ENCODE results near the gene LDLRAP1. TPM values are rescaled to one million over a fixed set of nuclear protein-coding genes. Genes with fewer than 3 reads are reported as not detected.

The LDLRAP1 gene
- total RNA-seq, 2 experiments from 2014 or later: 14.3 to 17.4 TPM

- H3K27ac Mint-ChIP-seq: no peak overlapping the region
- no peak overlapping the region for H3K4me3 Mint-ChIP-seq
- H3K4me1 Mint-ChIP-seq: peaks cover 54% of the 10 kb centered on the region
- no peaks in the 10 kb centered on the region for H3K27me3 Mint-ChIP-seq
- DNase-seq: no peak
- H3K9me3 Mint-ChIP-seq: no peaks in the 10 kb centered on the region
- peaks cover 5% of the 10 kb centered on the region for H3K36me3 Mint-ChIP-seq
Observed at GRCh38 chr1:25570798-25571521, 27.6 kb downstream of the LDLRAP1 start.

DNA sequence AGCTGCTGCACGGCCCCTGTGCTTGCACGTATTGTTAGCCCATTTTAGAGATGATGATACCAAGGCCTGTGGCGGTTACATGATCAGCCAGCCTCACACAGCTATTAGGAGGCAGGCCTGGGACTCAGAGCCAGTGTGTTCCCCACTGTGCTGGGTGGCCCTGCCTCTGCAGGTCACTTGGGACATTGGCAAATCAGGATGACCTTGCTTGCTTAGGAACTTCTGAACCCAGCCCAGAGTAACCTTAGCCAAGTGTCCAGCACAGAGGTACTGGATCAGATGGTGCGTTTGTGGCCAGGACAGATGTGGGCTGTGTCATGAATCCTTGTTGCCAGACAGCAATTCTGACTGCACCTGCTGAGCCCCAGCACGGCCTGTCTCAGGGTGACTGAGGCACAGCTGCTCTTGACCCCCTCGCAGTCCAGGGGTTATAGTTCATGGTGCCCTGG is 28.1 kb downstream of the LDLRAP1 start:
- no peak for DNase-seq
- Mint-ChIP-seq H3K27ac (no peak overlapping the region), H3K27me3 (no peaks in the 10 kb centered on the region), H3K9me3 (no peaks in the 10 kb centered on the region), H3K36me3 (peaks cover 5% of the 10 kb centered on the region), H3K4me1 (peaks cover 48% of the 10 kb centered on the region), H3K4me3 (no peak overlapping the region)

GRCh38 chr1:25572107-25572506 is 28.7 kb downstream of the LDLRAP1 start:
- no peaks in the 10 kb centered on the region for H3K9me3 Mint-ChIP-seq
- peaks cover 43% of the 10 kb centered on the region for H3K4me1 Mint-ChIP-seq
- no peak overlapping the region for H3K4me3 Mint-ChIP-seq
- H3K27me3 Mint-ChIP-seq: no peaks in the 10 kb centered on the region
- no peak for DNase-seq
- H3K27ac Mint-ChIP-seq: peak overlapping the region; percentile 25
- H3K36me3 Mint-ChIP-seq: peaks cover 5% of the 10 kb centered on the region

GRCh38 chr1:25572708-25573590 is 29.5 kb downstream of the LDLRAP1 start:
- H3K9me3 Mint-ChIP-seq: no peaks in the 10 kb centered on the region
- H3K4me3 Mint-ChIP-seq: peak overlapping the region; percentile 29

GRCh38 chr1:25573591-25573930 is 30.2 kb downstream of the LDLRAP1 start:
- Mint-ChIP-seq H3K27ac (no peak overlapping the region), H3K4me3 (no peak overlapping the region), H3K9me3 (no peaks in the 10 kb centered on the region), H3K27me3 (no peaks in the 10 kb centered on the region), H3K36me3 (no peaks in the 10 kb centered on the region), H3K4me1 (peaks cover 29% of the 10 kb centered on the region)
- DNase-seq: no peak

More at GRCh38 chr1:25572708-25573590, 29.5 kb downstream of the LDLRAP1 start:
- Mint-ChIP-seq H3K27me3 (no peaks in the 10 kb centered on the region), H3K4me1 (peaks cover 36% of the 10 kb centered on the region), H3K27ac (no peak overlapping the region), H3K36me3 (peaks cover 2% of the 10 kb centered on the region)
- DNase-seq: peak; percentile 61

GRCh38 chr1:25573961-25574360 is 30.6 kb downstream of the LDLRAP1 start:
- H3K27ac Mint-ChIP-seq: no peak overlapping the region
- H3K4me3 Mint-ChIP-seq: no peak overlapping the region
- H3K4me1 Mint-ChIP-seq: peaks cover 25% of the 10 kb centered on the region

GRCh38 chr1:25575191-25575590 is 31.8 kb downstream of the LDLRAP1 start:
- no peaks in the 10 kb centered on the region for H3K9me3 Mint-ChIP-seq
- no peak for DNase-seq
- no peaks in the 10 kb centered on the region for H3K36me3 Mint-ChIP-seq
- no peak overlapping the region for H3K4me3 Mint-ChIP-seq
- H3K27ac Mint-ChIP-seq: no peak overlapping the region
- no peaks in the 10 kb centered on the region for H3K27me3 Mint-ChIP-seq
- peaks cover 15% of the 10 kb centered on the region for H3K4me1 Mint-ChIP-seq

More at GRCh38 chr1:25573961-25574360, 30.6 kb downstream of the LDLRAP1 start:
- H3K9me3 Mint-ChIP-seq: no peaks in the 10 kb centered on the region
- DNase-seq: no peak
- H3K27me3 Mint-ChIP-seq: no peaks in the 10 kb centered on the region
- no peaks in the 10 kb centered on the region for H3K36me3 Mint-ChIP-seq

DNA sequence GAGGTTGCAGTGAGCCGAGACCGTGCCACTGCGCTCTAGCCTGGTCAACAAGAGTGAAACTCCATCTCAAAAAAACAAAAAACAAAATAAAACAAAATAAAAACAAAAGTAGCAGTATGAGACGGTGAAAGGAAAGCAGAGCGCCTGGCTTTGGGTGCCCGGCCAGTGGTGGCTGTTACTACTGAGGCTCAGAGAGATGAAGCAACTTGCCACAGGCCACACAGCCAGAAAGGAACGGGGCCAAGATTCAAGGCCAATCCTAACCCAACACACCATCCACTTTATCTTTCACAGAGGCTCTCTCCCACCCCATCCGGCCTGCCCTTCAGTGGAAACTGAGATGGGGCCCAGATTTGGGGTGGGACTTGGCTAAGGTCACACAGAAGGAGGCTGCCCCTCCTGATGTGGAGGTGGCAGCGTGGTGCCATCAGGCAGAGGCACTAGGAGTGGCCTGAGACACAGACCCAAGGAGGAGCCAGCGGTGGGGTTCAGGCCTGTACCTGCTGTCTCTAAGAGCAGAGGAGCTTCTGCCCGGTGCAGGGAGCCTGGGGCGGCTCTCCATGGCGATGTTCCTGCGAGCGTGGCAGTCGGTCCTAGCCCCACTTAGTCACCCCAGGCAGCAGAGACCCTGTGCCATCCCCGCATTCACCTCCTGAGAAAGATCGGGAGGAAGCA is 33.2 kb downstream of the LDLRAP1 start:
- no peak for DNase-seq
- Mint-ChIP-seq H3K4me1 (peaks cover 13% of the 10 kb centered on the region), H3K4me3 (no peak overlapping the region), H3K27ac (no peak overlapping the region), H3K36me3 (no peaks in the 10 kb centered on the region), H3K9me3 (no peaks in the 10 kb centered on the region), H3K27me3 (no peaks in the 10 kb centered on the region)

DNA sequence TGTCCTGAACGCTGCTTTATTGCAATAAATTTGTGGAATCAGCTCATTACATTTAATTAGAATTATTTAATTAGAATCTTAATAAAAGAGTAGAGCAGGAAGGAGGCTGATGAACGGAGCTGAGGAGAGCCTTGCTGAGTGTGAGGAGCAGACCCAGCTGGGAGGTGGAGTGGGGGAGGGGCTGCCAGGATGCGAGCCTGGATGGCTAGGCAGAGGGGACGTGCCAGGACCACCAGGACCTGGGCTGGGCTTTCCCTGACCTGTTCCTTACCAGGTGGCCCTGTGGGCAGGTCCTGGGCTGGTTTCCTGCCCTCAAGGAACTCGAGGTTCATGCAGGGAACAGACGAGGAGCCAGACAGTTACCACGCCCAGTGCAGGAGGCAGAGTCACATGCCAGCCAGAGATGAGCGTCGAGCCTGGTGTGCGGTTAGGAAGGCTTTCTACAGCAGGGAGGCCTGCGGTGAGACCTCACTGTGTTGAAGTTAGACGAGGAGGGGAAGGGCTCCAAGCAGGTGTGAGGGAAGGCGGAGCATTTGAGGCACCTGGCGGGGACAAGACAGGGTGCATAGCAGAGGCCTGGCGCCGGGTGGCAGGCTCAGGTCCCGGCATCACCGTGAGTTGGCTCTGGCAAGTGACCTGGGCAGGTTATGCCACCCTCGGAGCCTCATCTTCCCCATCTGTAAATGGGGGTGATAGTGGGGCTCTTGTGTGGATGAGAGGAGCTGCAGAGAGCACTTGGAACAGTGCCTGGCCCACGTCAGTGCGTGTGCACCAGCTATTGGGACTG is 33.9 kb downstream of the LDLRAP1 start:
- H3K27ac Mint-ChIP-seq: no peak overlapping the region

DNA sequence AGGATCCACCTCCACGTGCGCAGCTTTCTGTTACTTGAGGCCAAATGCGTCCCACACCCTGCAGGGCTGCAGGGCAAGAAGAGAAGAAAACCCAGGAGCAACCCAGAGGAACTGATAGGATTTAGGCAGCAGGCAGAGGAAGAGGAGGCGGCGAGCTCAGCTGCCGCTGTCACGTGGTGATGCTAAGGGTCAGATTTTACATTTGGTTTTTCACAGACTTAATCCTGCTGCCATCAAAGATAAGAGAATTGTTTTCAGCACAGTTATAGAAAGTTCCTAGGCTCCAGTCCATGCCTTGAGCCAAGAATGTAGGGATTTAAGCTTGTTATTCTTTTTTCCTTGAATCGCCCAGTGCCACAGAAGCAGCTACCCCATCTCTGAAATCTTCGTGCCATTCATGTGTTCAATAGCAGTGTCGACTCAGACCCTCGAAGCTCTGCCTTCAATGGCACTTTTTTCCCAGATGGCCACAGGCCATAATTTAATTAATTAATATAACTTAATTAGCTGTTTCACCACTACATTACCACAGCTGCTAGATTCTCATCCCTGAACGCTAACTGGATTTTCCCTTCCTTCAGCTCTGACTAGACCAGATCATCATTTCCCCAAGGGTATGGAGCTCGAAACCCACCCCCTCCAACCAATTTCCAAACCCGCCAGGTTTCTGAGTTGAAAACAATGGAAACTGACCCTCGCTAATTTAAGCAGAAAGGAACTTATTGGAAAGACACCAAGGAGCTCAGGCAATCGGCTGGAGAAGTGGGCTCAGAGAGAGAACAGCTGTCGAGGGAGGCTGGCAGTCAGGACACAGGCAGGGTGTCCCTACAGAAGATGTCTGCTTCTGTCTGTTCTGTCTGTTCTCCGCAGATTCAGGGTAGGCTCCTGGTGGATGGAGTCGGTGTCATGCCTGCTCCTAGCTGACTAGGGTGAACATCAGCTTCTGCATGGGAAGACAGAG is 36.2 kb downstream of the LDLRAP1 start:
- H3K36me3 Mint-ChIP-seq: no peaks in the 10 kb centered on the region
- H3K4me3 Mint-ChIP-seq: no peak overlapping the region
- no peak for DNase-seq
- H3K4me1 Mint-ChIP-seq: peaks cover 2% of the 10 kb centered on the region
- no peaks in the 10 kb centered on the region for H3K27me3 Mint-ChIP-seq
- H3K27ac Mint-ChIP-seq: no peak overlapping the region
- H3K9me3 Mint-ChIP-seq: no peaks in the 10 kb centered on the region

More for the DNA sequence above, 33.9 kb downstream of the LDLRAP1 start:
- no peaks in the 10 kb centered on the region for H3K9me3 Mint-ChIP-seq
- peaks cover 11% of the 10 kb centered on the region for H3K4me1 Mint-ChIP-seq
- no peaks in the 10 kb centered on the region for H3K36me3 Mint-ChIP-seq
- H3K4me3 Mint-ChIP-seq: no peak overlapping the region
- no peak for DNase-seq
- H3K27me3 Mint-ChIP-seq: no peaks in the 10 kb centered on the region

DNA sequence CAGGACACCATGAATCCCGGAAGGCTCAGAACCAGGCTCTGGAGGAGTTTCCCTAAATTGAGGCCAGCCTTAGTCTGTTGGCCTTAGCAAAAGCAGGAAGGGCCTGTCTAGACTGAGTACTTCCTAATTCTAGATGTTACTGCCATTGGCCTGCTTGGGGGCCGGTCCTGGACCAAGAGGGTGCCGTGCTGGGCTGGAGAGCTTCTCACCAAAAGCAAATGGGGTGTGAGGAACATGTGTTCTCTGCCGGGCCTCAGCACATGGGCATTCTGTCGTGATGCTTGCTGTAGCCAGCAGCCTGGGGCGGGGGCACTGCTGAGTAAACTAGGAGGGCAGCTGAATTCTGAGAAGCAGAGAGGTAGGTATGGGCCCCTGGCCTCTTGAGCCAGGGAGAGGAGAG is 37.5 kb downstream of the LDLRAP1 start:
- H3K4me3 Mint-ChIP-seq: no peak overlapping the region
- DNase-seq: no peak
- no peak overlapping the region for H3K27ac Mint-ChIP-seq
- H3K9me3 Mint-ChIP-seq: no peaks in the 10 kb centered on the region
- peaks cover 7% of the 10 kb centered on the region for H3K4me1 Mint-ChIP-seq
- no peaks in the 10 kb centered on the region for H3K36me3 Mint-ChIP-seq
- no peaks in the 10 kb centered on the region for H3K27me3 Mint-ChIP-seq

- Mint-ChIP-seq H3K9me3 (no peaks in the 10 kb centered on the region), H3K36me3 (no peaks in the 10 kb centered on the region), H3K27ac (no peak overlapping the region), H3K4me3 (no peak overlapping the region), H3K27me3 (no peaks in the 10 kb centered on the region), H3K4me1 (peaks cover 7% of the 10 kb centered on the region)
- no peak for DNase-seq
Observed at GRCh38 chr1:25581764-25582163, 38.4 kb downstream of the LDLRAP1 start.

DNA sequence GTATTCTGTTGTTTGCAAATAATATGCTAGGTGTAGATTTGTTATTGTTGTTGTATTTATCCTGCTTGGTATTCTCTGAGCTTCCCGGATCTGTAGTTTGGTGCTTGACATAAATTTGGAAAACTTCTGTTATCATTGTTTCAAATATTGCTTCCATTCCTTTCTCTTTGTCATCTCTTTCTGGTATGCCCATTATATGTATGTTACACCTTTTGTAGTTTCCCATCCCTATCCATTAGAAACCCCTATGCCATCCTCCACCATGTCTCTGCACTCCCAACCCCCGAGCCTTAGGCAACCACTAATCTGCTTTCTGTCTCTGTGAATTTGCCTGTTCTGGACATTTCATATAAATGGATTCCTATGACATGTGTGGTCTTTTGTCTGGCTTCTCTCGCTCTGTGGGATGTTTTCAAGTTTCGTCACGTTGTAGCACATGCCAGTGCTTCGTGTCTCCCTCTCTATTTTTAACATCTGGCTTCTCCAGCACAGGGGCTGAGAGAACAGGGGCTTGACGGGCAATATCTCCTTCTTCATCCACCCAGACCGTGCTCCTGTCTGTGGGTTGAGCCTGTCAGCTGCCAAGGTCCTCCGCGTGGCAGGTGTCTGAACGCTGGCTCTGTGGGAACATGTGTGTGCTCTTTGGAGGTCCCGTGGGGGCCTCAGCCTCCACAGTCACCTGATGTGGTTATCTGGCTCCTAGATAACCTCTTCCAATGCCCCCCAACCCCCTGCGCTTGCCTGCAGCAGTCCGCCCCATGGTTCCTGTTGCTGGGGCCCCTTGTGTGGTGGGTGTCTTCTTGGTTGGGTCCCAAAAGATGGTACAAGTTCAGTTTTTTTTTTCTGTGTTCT is 40.3 kb downstream of the LDLRAP1 start:
- Mint-ChIP-seq H3K36me3 (no peaks in the 10 kb centered on the region), H3K27ac (no peak overlapping the region), H3K27me3 (no peaks in the 10 kb centered on the region)

More for the DNA sequence above, 40.3 kb downstream of the LDLRAP1 start:
- peaks cover 7% of the 10 kb centered on the region for H3K4me1 Mint-ChIP-seq
- no peak for DNase-seq
- H3K9me3 Mint-ChIP-seq: no peaks in the 10 kb centered on the region
- no peak overlapping the region for H3K4me3 Mint-ChIP-seq

Measured in activated naive CD8-positive, alpha-beta T cell treated with anti-CD3 and anti-CD28 coated beads for 36 hours (primary cell).